T-cell (primary cell): Measurements from ENCODE around the gene PIP5K1C. TPM values are rescaled to one million over a fixed set of nuclear protein-coding genes. Genes with fewer than 3 reads are reported as not detected.
A peak's percentile ranks its signal among the peaks of the same experiment; 100 is the strongest.

Experiments
- ATAC-seq, 4 experiments: fragments of 200-7000 bp in 3 of 4; fragments of 150-1000 bp in 1 of 4; cut with Tn5 transposase; replicated peaks in 1 of 4; 1 replicate in 3 of 4; 2 replicates in 1 of 4; pipeline ENCODE4 v1.10.0; 2021; ENCODE audit warnings: moderate library complexity in 3 of 4, mild to moderate bottlenecking in 2 of 4, moderate number of reproducible peaks in 1 of 4
- CTCF ChIA-PET, 2 donors: fragments of 300-600 bp; sonication (Branson Sonifier 250); formaldehyde crosslinking; loops; one replicate each; lab custom pipeline; 2022; ENCODE audit warnings: antibody characterized with exemption in 2 of 2; lab: Charles Lee
- POLR2A ChIA-PET, 2 donors: fragments of 300-600 bp; sonication (Branson Sonifier 250); formaldehyde crosslinking; loops; one replicate each; lab custom pipeline; 2022; ENCODE audit warnings: antibody characterized with exemption in 2 of 2; lab: Charles Lee
- DNase-seq, 35 experiments: peaks; one replicate each; pipeline versions ENCODE4 v3.0.0 to v3.0.0-alpha.2; 2013 to 2023
- H3K27ac ChIP-seq: one replicate; pipeline ENCODE4 v1.5.1; 2013; ENCODE audit warnings: low read length
- H3K27me3 ChIP-seq, 2 experiments: replicated peaks in 1 of 2; 1 replicate in 1 of 2; 2 replicates in 1 of 2; pipeline versions ENCODE4 v1.6.1 to v1.7.0; 2013; ENCODE audit warnings: low read length in 1 of 2, mixed read lengths in 1 of 2; ENCODE audit not compliant: control insufficient read depth in 2 of 2, insufficient read depth in 2 of 2; ENCODE audit errors: extremely low read depth in 1 of 2
- H3K36me3 ChIP-seq, 2 donors: 1 replicate in 1 of 2; 2 replicates in 1 of 2; pipeline versions ENCODE4 v1.6.1 to v1.7.0; 2013; ENCODE audit warnings: low read length in 1 of 2; ENCODE audit not compliant: control insufficient read depth in 2 of 2, insufficient read depth in 1 of 2; ENCODE audit errors: extremely low read depth in 1 of 2
- H3K4me1 ChIP-seq, 2 experiments: 1 replicate in 1 of 2; 2 replicates in 1 of 2; pipeline versions ENCODE4 v1.6.1 to v1.7.0; 2013; ENCODE audit warnings: low read length in 2 of 2, mixed read lengths in 1 of 2; ENCODE audit not compliant: insufficient read depth in 2 of 2, control insufficient read depth in 1 of 2; ENCODE audit errors: extremely low read depth in 1 of 2
- H3K4me3 ChIP-seq, 2 donors: 1 replicate in 1 of 2; 2 replicates in 1 of 2; pipeline versions ENCODE4 v1.5.1 to v1.7.0; 2013; ENCODE audit warnings: mild to moderate bottlenecking in 2 of 2, low read length in 1 of 2, moderate library complexity in 1 of 2; ENCODE audit not compliant: control insufficient read depth in 1 of 2; ENCODE audit errors: extremely low read depth in 1 of 2
- H3K9me3 ChIP-seq: 2 replicates; pipeline ENCODE4 v1.7.0; 2013
- H3K27ac Mint-ChIP-seq, 2 donors: one replicate each; pipeline ENCODE4 v1.8.0; 2020 to 2021; ENCODE audit warnings: mild to moderate bottlenecking in 2 of 2, mixed read lengths in 2 of 2
- H3K27me3 Mint-ChIP-seq, 2 donors: one replicate each; pipeline ENCODE4 v1.8.0; 2021 to 2022; ENCODE audit warnings: mixed read lengths in 2 of 2
- H3K36me3 Mint-ChIP-seq: one replicate; pipeline ENCODE4 v1.8.0; 2021; ENCODE audit warnings: mixed read lengths
- H3K4me1 Mint-ChIP-seq, 3 donors: one replicate each; pipeline ENCODE4 v1.8.0; 2020 to 2022; ENCODE audit warnings: mixed read lengths in 3 of 3, mild to moderate bottlenecking in 1 of 3
- H3K4me3 Mint-ChIP-seq, 3 donors: one replicate each; pipeline ENCODE4 v1.8.0; 2020 to 2022; ENCODE audit warnings: mild to moderate bottlenecking in 3 of 3, mixed read lengths in 3 of 3, moderate library complexity in 3 of 3
- H3K9me3 Mint-ChIP-seq, 3 donors: one replicate each; pipeline ENCODE4 v1.8.0; 2020 to 2022; ENCODE audit warnings: mixed read lengths in 3 of 3
- WGBS: methylation state at CpG from one replicate; pipeline ENCODE4 v1.1.5; 2013; ENCODE audit warnings: missing lambda C conversion rate; ENCODE audit not compliant: insufficient coverage; 5-methylcytosine and 5-hydroxymethylcytosine counted together
- total RNA-seq, 35 experiments: library from RNA in 6 of 35; stranded (reverse) in 6 of 35; fragments of 120-200 nt in 1 of 35; gene quantifications; one replicate each; pipeline versions ENCODE4 v1.2.1 to v1.2.4 and lab custom pipeline; 2013 to 2026

The PIP5K1C gene
- total RNA-seq, 5 donors from 2014 or later (not counting 1 experiment from before 2014, with no cell fraction given), result 25.6 to 35.0 (median 32.1) TPM

DNA sequence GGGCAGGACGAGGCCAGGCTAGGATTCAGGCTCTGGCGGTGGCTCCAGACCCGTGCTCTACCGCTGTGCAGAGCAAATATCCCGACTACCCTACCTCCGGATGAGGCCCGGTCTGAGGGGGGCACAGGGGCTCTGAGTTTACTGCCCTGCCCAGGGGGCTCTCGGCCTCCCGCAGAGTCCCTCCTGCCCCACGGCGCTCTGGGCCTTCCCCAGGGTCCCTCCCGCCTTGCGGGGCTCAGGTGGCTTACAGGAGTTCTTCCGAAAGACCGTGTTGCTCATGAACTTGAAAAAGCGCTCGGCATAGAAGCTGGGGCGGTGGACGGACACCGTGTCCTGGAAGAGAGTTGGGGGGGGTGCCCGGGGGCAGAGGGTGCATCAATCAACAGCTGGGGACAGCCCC, 54.5 kb downstream of the PIP5K1C start:
- H3K4me3 ChIP-seq, result no peak overlapping the region
- ATAC-seq (no peak), DNase-seq (no peak)
- H3K27me3 ChIP-seq, result no peaks in the 10 kb centered on the region
- Mint-ChIP-seq H3K9me3 (no peaks in the 10 kb centered on the region), H3K27me3 (no peaks in the 10 kb centered on the region), H3K36me3 (peaks cover 7% of the 10 kb centered on the region), H3K4me3 (no peak overlapping the region), H3K4me1 (no peaks in the 10 kb centered on the region), H3K27ac (no peak overlapping the region)
- no peaks in the 10 kb centered on the region for H3K4me1 ChIP-seq
- 95% methylated on average over 21 of the region's 21 CpGs for WGBS
- H3K36me3 ChIP-seq, result peaks cover 15 to 17% of the 10 kb centered on the region in 2 donors
- H3K27ac ChIP-seq, result no peak overlapping the region
- CTCF ChIA-PET, result no interaction called here
- POLR2A ChIA-PET, result no interaction called here
- no peaks in the 10 kb centered on the region for H3K9me3 ChIP-seq

DNA sequence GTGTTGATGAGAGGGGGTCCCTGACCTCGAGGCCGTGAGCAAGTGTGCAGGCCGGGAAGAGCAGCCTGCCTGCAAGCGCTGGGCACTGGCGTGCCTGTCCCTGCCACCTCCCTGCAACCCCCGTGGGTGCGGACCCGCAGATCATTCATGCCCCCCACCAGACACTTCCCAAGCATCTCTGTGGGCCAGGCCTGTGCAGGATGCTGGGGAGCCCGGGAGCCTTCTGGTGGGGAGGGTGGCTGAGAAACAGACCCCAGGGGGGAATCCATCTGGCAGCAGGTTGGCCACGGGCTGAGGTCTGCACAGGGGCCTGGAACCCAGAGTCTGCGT, 55.2 kb downstream of the PIP5K1C start:
- DNase-seq (no peak), ATAC-seq (no peak)
- Mint-ChIP-seq H3K9me3 (no peaks in the 10 kb centered on the region), H3K4me1 (no peaks in the 10 kb centered on the region), H3K4me3 (no peak overlapping the region), H3K36me3 (peaks cover 7% of the 10 kb centered on the region), H3K27me3 (no peaks in the 10 kb centered on the region), H3K27ac (no peak overlapping the region)
- Histone ChIP-seq H3K27ac (no peak overlapping the region), H3K4me1 (no peaks in the 10 kb centered on the region), H3K36me3 (peaks cover 16 to 20% of the 10 kb centered on the region in 2 donors), H3K4me3 (no peak overlapping the region), H3K9me3 (no peaks in the 10 kb centered on the region), H3K27me3 (no peaks in the 10 kb centered on the region)
- WGBS, result 83% methylated on average over 5 of the region's 11 CpGs
- ChIA-PET POLR2A (no interaction called here), CTCF (no interaction called here)

DNA sequence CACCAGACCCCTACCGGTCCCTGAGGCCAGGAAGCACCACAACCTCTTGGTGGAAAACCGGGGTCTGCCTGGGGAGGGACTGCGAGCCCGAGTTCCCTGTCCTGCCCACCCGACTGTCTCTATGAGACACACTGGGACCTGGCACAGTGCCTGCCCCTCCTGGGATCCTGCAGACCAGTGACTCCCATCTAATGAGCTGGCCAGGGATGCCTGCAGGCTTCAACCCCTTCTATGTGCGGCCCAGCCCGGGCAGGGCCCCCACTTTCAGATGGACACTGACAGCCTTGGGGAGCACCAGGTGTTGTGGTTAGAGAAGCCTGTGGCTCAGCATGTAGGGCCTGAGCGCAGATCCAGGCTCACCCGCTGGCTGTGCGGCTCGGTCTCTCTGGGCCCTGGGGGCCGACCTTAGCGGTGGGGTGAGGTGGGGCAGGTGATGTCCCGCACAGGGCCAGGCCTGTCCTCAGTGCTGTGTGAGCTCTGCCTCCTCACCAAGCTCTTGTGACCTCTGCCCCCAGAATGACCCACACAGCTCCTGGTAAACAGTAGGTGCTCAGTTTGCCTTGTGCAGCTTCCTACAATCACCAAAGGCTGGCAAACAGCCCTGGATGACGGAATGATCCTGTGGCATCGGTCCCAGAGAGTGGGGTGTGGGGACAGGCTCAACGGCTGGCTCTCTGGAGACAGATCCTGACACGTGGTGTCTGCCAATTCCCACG, 55.8 kb downstream of the PIP5K1C start:
- H3K4me3 Mint-ChIP-seq, result no peak overlapping the region
- Histone ChIP-seq H3K4me1 (no peaks in the 10 kb centered on the region), H3K27me3 (no peaks in the 10 kb centered on the region), H3K36me3 (peaks cover 21 to 23% of the 10 kb centered on the region in 2 donors), H3K4me3 (no peak overlapping the region), H3K9me3 (no peaks in the 10 kb centered on the region), H3K27ac (no peak overlapping the region)
- ChIA-PET CTCF (no interaction called here), POLR2A (interaction anchor here in 1 of 2 donors (0.5 kb wide), 1 partner anchor 82 kb away, joined by 3 read pairs; no protein-coding TSS in a partner anchor)
- peaks cover 12% of the 10 kb centered on the region for H3K36me3 Mint-ChIP-seq
- no peak overlapping the region for H3K27ac Mint-ChIP-seq
- ATAC-seq, result no peak
- no peaks in the 10 kb centered on the region for H3K9me3 Mint-ChIP-seq
- WGBS, result 90% methylated on average over 17 of the region's 19 CpGs
- no peak for DNase-seq
- H3K4me1 Mint-ChIP-seq, result no peaks in the 10 kb centered on the region
- no peaks in the 10 kb centered on the region for H3K27me3 Mint-ChIP-seq

DNA sequence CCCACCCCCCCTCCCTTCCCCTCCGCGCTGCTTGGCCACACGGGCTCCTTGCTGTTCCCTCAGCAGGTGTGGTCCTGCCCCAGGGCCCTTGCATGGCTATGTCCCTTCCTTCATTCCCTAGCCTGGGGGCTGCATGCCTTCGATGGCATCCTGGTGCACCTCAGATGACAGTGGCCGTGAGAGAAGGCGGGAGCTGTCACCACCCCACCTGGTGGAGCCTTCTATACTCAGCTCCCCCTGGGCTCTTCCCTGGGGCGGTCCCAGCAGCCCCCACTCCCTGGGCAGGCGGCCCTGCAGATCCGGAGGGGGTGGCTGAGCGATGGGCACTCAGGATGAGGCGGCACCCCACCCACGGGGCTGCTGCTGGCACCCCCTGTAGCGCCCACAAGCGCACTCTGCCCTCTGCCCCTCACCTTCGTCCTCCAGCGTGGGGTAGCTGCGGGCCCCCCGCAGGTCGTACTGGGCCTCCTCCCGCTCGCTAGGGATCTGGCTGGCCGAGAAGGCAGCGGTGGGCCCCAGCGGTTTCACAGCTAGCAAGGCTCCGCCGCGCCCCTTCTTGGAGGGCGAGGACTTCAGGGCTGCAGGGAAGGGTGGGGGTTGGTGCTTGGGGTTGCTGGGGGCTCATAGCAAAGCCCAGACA, 56.5 kb downstream of the PIP5K1C start:
- ATAC-seq (no peak), DNase-seq (no peak)
- H3K4me1 Mint-ChIP-seq, result no peaks in the 10 kb centered on the region
- H3K27me3 Mint-ChIP-seq, result no peaks in the 10 kb centered on the region
- no peak overlapping the region for H3K4me3 ChIP-seq
- no peaks in the 10 kb centered on the region for H3K9me3 ChIP-seq
- H3K4me3 Mint-ChIP-seq, result no peak overlapping the region
- H3K27ac ChIP-seq, result no peak overlapping the region
- H3K36me3 ChIP-seq, result peaks cover 23 to 26% of the 10 kb centered on the region in 2 donors
- CTCF ChIA-PET, result no interaction called here
- no peaks in the 10 kb centered on the region for H3K9me3 Mint-ChIP-seq
- peaks cover 15% of the 10 kb centered on the region for H3K36me3 Mint-ChIP-seq
- no peak overlapping the region for H3K27ac Mint-ChIP-seq
- no peaks in the 10 kb centered on the region for H3K4me1 ChIP-seq
- POLR2A ChIA-PET, result no interaction called here
- no peaks in the 10 kb centered on the region for H3K27me3 ChIP-seq
- 95% methylated on average over 18 of the region's 28 CpGs for whole genome bisulfite sequencing

DNA sequence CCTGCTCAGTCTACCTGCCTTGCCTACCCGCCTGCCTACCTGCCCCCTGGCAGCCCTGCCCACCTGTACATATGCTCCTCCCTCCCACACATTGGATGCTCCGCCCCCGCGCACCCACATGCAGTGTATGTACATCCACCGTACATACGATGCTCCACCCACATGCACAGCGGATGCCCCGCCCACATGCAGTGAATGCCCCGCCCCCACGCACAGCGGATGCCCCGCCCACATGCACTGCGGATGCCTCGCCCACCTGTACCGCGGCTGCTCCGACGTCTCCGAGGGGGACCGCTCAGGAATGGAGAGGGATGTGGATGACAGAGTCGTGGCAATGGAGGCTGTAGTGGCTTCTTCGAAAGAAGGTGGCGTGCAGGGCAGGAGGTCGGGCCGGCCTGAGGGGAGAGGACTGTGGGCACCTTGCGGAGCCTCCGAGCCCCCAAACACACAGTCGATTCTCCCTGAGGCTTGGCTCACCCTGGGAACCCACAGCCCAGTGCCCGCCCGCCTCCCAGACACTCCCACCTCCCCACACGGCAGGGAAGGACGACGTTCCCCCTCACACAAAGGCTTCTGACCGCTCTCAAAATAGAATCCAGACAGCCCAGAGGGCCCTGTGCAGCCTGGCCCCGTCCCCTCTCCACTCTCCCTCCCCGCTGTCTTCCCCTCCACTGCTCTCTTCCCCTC, 57.1 kb downstream of the PIP5K1C start:
- ChIA-PET CTCF (no interaction called here), POLR2A (no interaction called here)
- DNase-seq (peak in 2 of 35 experiments; percentile 5 to 15), ATAC-seq (peak in 2 of 4 experiments; percentile 12 to 29)
- Histone ChIP-seq H3K36me3 (peaks cover 23 to 32% of the 10 kb centered on the region in 2 donors), H3K27me3 (no peaks in the 10 kb centered on the region), H3K4me1 (no peaks in the 10 kb centered on the region), H3K4me3 (no peak overlapping the region), H3K9me3 (no peaks in the 10 kb centered on the region), H3K27ac (no peak overlapping the region)
- Mint-ChIP-seq H3K4me1 (no peaks in the 10 kb centered on the region), H3K4me3 (no peak overlapping the region), H3K9me3 (no peaks in the 10 kb centered on the region), H3K27me3 (no peaks in the 10 kb centered on the region), H3K27ac (no peak overlapping the region), H3K36me3 (peaks cover 18% of the 10 kb centered on the region)
- 92% methylated on average over 21 of the region's 36 CpGs for WGBS

DNA sequence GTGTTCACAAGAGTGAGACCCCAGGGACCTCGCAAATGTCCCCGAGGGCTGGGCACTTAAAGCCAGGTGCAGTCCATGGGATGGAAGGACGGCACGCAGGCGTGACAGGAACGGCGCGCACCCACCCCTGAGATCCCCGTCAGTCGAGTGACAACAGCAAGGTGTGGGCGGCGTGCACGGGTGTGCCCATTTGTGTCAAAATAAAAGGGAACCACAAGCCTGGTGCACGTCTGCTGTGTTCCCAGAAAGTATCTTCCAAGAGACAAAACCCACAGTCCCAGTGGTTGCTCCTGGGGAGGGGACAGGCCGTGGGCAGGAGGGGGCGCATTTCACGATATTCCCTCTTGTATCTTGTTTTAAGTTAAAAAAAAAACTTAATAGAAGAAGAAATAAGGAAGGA, 58.0 kb downstream of the PIP5K1C start:
- Histone ChIP-seq H3K27me3 (no peaks in the 10 kb centered on the region), H3K4me3 (no peak overlapping the region), H3K4me1 (no peaks in the 10 kb centered on the region), H3K27ac (no peak overlapping the region), H3K9me3 (no peaks in the 10 kb centered on the region), H3K36me3 (peaks cover 23 to 29% of the 10 kb centered on the region in 2 donors)
- no peak for DNase-seq
- CTCF ChIA-PET, result no interaction called here
- no peaks in the 10 kb centered on the region for H3K4me1 Mint-ChIP-seq
- peaks cover 18% of the 10 kb centered on the region for H3K36me3 Mint-ChIP-seq
- WGBS, result over 99% methylated on average over 12 of the region's 17 CpGs
- ATAC-seq, result no peak
- no peaks in the 10 kb centered on the region for H3K9me3 Mint-ChIP-seq
- POLR2A ChIA-PET, result no interaction called here
- no peak overlapping the region for H3K27ac Mint-ChIP-seq
- no peak overlapping the region for H3K4me3 Mint-ChIP-seq
- no peaks in the 10 kb centered on the region for H3K27me3 Mint-ChIP-seq
